ENCODE measurements around the gene RHOB.
A peak's percentile ranks its signal among the peaks of the same experiment; 100 is the strongest.
"Not testable (repeated sequence)": the region's sequence is repeated elsewhere in the genome, so short reads cannot be mapped to it uniquely, and the experiment has no call there.

The RHOB gene

DNA sequence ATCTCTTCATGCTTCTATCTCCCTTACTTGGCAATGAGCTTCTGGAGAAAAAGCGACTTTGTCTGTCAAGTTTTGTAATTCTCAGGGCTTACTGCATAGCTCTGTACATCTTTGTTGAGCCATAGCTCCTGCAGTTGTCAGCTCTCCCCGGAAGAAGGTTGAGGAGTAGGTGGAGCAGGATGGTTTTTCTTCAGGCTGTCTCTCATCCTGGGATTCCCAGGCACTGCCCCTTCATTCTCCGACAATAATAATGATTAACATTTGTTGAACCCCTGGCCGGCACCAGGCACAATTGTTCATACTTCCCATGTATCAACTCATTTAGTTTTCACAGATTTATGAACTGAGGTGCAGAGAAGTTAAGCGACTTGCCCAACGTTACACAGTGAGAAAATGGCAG is 23.5 kb upstream of the RHOB start:
- DNase-seq = no peak

DNA sequence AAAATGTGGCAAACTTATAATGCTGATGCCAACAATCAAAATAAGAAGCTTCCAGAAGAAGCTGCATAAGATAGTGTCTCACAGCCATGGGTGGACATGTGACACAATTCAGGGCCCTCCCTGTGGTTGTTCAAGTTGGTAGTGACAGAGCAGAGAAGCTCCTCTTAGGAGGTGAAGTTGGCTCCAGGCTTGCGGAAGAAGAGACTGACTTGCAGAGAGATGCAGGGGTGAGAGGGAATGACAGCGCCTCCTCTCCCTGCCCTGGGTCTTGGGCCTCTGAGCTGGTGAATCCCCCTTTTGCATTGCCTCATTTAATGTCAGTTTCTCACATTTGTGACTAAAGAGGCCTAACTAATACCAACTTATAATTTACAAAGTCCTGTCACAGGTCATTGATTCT is 23.0 kb upstream of the RHOB start:
- no peak for DNase-seq

DNA sequence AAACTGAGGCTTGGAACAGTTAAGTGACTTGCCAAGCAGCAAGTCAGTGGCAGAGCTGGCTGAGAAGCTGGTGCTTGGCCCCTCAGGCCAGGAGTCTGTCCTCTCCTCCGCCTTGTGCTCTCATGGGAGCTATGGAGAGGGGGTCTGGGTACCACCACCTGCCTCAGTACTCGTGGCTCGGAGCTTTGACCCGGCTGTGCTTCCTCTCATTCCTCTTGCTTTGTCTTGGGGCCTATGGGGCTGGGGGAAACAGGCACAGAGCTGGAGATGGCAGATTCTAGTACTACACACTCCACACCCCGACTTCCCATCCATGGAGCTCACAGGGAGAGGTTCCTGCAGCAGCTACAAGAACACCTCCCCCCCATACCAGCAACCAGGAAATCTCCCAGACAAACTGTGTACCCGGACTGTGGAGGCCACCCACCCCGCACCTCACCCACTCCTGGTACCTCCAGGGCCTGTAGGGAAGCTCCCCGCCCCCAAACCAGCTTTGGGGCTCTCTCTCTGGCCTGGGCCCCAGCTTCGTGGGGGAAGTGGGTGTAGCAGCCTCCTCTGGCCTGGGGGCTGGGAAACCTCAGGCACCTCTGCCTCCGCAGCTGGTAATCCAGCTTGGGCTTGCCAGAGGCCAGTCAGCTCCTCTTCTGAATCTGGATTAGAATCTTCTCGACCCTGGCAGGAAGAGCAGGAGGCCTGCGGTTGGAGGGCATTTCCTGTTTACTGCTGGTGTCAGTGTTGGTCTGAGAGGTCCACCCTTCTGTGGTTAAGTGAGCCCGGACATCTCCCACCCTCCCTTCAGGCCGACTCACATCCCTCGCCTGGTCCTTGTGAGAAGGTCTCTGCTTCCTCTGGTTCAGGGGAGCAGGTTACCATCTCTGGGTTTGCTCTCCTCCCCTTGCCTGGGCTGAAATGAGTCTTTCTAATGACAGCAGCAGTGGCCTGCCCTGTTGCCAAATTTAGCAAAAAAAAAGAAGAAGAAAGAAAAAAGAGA is 22.3 kb upstream of the RHOB start:
- no peak for DNase-seq

DNA sequence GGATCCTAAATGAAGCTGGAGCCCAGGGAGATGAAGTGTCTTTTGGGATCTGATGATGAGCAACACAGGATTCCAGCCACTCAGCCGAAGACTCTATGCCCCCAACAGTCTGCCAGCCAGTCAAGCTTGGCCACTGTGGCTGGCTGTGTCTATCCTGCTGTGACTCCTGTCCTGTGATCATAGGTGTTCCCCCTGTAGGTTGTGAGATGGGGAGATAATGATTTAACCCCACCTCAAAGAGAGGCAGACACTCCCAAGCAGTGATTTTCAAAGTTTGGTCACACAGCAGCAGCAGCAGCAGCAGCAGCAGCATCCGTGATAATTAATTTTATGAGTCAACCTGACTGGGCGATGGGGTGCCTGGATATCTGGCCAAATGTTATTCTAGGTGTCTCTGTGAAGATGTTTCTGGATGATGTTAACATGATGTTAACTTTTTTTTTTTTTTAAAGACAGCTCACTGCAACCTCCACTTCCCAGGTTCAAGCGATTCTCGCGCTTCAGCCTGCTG is 21.4 kb upstream of the RHOB start:
- DNase-seq = no peak

DNA sequence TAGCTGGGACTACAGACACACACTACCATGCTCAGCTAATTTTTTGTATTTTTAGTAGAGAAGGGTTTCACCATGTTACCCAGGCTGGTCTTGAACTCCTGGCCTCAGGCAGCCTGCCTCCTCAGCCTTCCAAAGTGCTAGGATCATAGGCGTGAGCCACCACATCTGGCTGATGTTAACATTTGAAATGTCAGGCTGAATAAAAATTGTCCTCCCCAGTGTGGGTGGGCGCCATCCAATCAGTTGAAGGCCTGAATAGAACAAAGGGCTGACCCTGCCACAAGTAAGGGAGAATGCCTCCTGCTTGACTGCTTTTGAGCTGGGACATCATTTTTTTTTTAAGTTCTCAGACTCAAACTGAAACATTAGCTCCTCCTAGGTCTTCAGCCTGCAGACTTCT is 21.0 kb upstream of the RHOB start:
- no peak for DNase-seq

DNA sequence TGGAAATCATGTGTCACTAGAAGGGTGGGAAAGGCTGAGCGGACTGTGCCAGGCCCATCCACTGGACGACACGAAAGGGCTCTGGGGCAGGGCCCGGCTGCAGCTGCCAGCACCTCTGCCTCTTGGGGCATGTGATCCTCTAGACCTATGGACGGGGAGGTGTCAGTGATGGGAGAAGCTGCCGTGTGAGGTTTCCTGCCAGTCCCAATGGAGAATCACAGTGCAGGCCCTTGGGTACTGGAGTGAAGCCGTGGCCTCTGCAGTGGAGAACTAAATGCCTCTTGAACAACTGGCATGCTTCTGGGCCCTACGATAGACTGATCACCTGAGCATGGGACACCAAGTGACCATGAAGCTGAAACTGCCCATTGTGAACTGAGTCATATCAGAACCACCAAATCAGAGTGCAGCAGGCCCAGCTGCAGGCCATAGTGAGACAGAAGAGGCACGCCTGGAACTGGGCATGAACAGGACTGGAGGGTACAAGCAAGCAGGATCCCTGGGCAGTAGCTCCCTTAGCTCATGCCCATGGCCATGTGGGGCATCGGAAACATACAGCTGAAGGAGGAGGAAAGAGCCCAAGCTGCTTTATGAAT is 18.8 kb upstream of the RHOB start:
- no peak for DNase-seq

DNA sequence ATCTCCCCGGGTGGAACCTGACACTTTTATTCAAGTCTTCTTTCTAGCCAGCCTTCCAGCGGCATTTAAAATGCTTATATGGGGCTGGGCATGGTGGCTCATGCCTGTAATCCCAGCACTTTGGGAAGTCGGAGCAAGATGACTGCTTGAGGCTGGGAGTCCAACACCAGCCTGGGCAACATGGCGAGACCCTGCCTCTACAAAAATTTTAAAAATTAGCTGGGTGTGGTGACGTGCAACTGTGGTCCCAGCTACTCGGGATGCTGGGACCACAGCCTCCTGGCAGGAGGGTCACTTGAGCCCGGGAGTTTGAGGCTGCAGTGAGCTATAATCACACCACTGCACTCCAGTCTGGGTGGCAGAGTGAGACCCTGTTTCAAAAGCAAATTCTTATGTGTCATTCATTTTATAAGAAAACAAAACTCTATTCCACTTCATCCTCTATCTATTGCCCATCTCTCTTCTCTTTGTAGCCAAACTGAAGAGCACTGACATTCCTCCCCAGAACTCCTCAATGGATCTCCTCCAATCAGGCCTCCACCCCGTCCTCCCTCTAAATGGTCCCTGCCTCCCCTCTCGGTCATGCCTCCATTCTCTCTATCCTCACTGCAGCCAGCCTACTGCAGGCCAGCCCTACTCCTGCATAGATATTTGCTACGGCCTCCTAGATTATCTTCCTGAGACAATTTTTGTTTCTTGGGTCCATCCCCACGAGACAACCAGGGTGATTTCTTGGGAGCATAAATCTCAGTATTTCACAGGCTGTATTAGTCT is 18.0 kb upstream of the RHOB start:
- no peak for DNase-seq

DNA sequence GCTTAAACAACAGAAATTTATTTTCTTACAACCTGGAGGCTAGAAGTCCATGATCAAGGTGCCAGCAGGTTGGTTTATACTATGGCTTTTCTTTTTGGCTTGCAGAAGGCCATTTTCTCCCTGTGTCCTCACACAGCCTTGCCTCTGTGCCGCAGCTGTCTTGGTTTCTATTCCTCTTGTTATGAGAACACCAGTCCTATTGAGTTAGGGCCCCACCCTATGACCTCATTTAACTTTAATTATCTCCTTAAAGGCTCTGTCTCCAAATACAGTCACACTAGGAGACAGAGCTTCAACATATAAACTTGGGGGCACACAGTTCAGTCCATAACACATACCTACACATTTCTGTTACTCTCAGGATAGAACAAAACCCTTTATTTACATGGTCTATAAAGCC is 17.3 kb upstream of the RHOB start:
- no peak for DNase-seq

GRCh38 chr2:20430035-20430434 is 16.8 kb upstream of the RHOB start:
- DNase-seq = no peak

DNA sequence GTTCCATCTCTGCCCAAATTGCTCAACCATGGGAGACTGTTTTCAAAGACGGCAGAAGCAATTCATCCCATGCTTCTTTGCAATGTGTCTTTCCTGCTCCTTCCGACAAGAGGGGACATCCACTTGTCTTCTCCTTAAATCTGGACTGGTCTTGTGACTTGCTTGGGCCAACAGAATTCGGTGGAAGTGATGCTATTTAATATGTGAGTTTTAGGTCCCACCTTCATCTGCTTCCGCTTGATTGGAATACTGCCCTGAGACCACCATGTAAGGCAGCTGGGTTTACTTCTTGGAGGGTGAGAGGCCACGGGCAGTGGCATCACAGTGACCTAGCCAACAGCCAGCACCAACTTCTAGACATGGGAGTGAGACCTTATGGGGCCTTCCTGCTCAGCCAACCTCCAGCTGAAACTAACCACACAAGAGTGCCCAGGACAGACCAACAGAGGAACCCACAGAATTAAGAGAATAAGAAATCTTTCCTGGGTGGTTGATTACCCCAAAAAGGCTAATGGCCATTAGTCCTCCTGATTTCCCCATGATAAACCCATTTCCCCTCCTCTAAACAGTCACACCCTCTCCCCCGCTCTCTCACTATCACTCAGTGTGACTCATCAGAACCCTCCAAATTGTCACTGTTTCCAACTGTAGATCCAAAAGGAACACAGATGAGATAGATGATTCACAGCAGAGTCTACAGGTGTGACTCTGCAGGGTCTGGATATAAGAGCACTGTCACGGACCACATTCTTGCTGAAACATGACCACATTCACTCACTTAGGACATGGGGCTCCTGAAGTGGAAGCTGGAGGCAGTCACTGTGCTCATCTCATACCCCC is 16.2 kb upstream of the RHOB start:
- no peak for DNase-seq

DNA sequence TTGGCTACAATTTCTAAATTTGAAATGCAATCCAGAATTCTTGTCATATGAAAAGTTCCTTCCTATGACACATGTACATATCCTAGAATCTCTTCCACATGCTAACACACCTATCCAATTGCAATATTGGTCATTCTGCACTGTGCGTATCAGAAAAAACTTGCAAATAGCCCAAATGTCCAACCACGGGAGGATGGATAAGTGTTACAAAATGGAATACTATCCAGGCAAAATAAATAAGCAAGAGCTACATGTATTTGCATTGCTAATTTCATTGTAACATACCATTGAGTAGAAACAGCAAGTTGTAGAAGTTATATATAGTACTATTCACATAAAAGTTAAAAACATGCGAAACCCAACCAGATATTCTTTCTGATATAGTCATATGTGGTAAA is 15.6 kb upstream of the RHOB start:
- no peak for DNase-seq

- DNase-seq = no peak
Measured at GRCh38 chr2:20431772-20432171, 15.1 kb upstream of the RHOB start.

GRCh38 chr2:20432714-20433113 is 14.2 kb upstream of the RHOB start:
- no peak for DNase-seq

GRCh38 chr2:20433249-20433648 is 13.6 kb upstream of the RHOB start:
- DNase-seq = no peak

GRCh38 chr2:20433946-20434553 is 12.8 kb upstream of the RHOB start:
- DNase-seq = no peak

- peak in 2 of 3 experiments; percentile 43 to 74 for DNase-seq
Measured at GRCh38 chr2:20434588-20435294, 12.1 kb upstream of the RHOB start.

GRCh38 chr2:20435456-20435855 is 11.4 kb upstream of the RHOB start:
- DNase-seq = not testable (repeated sequence)

DNA sequence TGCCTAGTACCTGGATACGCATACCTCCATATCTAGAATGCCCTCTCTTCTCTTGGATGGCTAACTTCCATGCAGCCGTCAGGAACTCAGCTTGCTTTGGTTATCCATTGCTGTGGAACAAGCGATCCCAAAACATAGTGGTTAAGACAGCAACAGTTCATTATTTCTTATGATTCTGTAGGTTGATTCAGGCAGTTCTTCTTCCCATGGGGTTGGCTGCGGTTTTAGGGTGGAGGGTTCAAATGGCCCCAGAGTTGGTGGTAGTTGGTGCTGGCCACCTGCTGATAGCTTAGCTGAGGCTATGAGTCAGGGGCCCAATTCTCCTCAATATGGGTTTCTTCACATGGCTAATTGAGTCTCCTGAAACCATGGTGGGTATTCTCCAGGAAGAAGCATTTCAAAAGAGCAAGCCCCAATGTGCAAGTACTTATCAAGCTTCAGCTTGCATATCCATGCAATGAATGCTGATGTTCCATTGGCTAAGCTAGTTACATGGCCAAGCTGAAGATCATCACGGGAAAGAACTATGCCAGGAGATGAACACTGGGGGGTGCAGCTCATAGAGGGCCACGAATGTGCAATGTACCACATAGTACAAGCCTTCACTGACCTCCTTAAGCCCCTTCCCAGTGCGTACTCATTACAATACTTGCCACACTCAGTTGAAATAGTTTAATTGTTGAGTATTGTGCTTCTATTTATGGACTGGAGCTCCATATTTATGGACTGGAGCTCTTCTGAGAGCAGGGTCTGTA is 10.0 kb upstream of the RHOB start:
- no peak for DNase-seq

GRCh38 chr2:20438334-20439192 is 8.3 kb upstream of the RHOB start:
- peak in 2 of 3 experiments; percentile 21 to 62 for DNase-seq

DNA sequence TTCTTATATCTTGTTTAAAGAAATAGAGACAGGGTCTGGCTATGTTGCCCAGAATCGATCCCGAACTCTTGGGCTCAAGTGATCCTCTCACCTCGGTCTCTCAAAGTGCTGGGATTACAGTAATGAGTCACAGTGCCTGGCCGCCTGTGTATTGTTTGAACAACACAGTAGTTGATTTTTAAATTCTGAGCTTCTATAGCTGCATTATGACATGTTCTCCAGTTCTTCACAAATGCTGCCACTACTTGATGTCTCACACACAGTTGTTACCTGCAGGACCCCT is 7.7 kb upstream of the RHOB start:
- DNase-seq = no peak

All from NCI-H1417 (cell line).